Measurements from ENCODE around the gene ATP5F1D. TPM values are rescaled to one million over a fixed set of nuclear protein-coding genes. Genes with fewer than 3 reads are reported as not detected.

Gene ATP5F1D
- total RNA-seq, 1 donor from 2014 or later: 282 TPM

DNA sequence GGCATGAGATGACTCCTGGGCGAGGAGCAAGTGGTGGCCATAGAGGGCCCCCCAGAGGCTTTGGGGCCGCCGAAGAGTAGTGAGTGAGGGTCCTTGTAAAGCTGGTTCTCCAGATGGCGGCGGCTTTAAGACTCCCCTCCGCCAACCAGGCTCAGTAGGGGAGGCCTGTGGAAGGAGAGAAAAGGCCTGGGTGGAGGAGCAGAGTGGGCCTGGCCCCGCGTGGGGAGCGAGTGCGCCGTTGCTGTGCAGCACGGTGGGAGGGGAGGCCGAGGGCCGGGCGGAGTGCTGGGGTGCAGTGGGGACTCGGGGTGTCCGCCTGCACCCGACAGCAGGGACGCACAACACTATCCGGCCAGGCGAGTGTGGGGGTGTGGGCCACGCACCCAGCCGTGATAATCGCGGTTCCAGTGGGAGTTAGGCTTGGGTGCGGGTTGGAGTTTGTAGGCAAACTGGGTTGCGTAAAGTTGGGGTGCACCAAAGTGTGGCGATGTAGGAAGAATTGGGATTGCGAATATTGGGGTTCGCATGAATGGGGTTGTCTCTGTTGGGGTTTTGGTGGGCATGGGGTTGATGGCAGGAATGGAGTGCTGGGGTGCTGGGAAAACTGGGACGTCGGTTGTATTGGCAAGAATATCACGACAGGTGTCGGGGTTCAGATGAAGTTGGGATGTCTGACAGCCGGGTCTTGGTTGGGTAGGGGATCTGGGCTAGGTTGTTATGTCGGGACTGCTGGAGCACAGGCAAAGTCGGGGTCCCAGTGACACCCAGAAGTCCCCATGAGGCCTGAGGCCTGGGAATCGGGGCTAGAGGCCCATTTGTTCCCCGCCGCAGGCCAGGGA, 26.9 kb downstream of the ATP5F1D start:
- no peak for ATAC-seq
- DNase-seq (ENCODE audit: low spot score): peak; percentile 62

DNA sequence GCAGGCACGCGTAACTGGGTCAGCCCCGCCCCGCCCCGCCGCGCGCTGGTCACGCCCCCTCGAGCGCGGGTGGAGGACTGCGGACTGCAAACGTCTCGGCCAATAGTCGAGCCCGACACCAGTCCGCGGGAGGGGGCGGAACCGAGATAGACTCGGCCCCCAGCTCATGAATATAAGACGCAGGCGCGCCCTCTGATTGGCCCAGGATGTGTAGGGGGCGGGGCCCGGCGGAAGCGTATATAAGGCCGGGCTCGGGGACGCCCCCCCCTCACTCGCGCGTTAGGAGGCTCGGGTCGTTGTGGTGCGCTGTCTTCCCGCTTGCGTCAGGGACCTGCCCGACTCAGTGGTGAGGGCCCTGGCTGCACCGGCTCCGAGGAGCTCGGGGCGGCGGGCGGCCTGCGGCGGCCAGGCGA, 27.5 kb downstream of the ATP5F1D start, which contains the start of gene CIRBP:
TSS of gene CIRBP (plus strand) at position 268 of the 413 bp plus-strand sequence. CDS start 1,602 bp downstream, outside the sequence.
- peak; percentile 66 for ATAC-seq
- DNase-seq (ENCODE audit: low spot score): peak; percentile 100

DNA sequence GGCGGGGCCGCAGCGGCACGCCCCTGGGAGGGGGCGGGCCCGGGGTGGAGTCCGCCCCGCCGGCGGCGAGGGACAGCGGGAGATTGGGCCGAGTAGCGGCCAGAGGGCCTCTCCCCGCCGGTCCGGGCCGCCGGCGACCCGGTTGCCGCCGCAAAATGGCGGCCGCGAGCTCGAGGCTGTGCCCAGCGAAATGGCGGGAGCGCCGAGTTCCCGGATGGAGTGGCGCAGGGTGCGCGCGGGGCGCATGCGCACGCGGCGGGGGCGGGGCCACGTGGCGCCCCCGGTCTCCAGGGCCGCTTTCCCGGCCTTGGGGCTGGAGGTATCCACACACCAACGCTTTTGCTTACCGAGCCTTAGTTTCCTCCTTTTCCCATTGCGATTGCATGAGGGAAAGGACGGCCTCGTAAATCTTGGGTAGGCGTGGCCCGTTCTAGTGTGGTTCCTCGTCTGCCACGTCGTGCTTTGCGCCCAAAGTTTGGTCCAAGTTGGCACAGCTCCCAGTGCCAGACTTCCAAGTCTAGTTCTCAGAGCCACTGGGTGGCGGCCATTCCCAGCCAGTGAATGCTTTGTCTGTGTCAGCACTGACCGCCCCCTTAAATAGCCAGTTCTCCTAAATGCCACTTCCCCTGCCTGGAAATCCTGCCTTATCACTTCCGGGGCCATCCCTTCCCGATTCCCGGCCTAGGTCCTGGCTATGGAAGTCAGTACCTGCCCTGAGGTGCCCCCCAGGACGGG, 28.1 kb downstream of the ATP5F1D start:
- peak; percentile 89 for DNase-seq (ENCODE audit: low spot score)
- peak; percentile 21 for ATAC-seq

DNA sequence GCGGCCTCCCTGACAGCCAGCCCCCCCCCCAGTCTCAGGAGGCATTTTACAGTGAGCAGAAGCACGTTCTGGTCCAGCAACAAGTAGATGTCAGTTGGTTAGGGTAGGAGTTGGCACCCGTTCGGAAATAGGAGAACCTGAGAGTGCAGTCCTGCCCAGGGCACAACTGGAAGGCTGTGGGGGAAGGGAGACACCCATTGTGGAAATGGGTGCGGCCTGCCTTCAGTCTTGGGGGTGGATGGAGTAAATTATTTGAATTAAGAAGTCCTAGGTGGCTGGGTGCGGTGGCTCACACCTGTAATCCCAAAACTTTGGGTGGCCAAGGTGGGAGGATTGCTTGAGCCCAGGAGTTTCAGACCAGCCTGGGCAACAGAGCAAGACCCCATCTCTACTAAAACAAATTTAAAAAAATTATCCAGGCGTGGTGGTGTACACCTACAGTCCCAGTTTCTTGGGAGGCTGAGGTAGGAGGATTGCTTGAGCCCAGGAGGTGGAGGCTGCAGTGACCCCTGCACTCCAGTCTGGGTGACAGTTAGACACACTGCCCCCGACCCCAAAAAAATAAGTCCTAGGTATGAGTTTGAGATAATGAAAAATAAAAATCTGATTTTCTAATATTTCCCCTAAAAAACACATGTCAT, 28.8 kb downstream of the ATP5F1D start:
- DNase-seq (ENCODE audit: low spot score) (peak; percentile 56), ATAC-seq (no peak)

DNA sequence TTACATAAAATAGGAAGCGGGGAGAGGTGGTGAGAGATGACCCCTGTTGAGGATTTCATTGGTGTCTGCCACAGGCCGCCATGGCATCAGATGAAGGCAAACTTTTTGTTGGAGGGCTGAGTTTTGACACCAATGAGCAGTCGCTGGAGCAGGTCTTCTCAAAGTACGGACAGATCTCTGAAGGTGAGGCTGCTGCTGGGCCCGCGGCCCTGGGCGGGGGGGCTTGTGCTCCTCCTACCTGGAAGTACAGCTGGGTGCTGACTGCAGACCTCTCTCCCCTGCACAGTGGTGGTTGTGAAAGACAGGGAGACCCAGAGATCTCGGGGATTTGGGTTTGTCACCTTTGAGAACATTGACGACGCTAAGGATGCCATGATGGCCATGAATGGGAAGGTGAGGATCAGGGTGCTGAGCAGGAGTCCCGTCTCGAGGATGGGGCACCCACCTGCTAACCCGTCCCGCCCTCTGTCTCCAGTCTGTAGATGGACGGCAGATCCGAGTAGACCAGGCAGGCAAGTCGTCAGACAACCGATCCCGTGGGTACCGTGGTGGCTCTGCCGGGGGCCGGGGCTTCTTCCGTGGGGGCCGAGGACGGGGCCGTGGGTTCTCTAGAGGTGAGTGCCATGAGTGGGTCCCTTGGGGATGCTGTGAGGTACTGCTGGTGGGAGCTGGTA, 29.4 kb downstream of the ATP5F1D start:
- ATAC-seq (no peak), DNase-seq (ENCODE audit: low spot score) (no peak)

DNA sequence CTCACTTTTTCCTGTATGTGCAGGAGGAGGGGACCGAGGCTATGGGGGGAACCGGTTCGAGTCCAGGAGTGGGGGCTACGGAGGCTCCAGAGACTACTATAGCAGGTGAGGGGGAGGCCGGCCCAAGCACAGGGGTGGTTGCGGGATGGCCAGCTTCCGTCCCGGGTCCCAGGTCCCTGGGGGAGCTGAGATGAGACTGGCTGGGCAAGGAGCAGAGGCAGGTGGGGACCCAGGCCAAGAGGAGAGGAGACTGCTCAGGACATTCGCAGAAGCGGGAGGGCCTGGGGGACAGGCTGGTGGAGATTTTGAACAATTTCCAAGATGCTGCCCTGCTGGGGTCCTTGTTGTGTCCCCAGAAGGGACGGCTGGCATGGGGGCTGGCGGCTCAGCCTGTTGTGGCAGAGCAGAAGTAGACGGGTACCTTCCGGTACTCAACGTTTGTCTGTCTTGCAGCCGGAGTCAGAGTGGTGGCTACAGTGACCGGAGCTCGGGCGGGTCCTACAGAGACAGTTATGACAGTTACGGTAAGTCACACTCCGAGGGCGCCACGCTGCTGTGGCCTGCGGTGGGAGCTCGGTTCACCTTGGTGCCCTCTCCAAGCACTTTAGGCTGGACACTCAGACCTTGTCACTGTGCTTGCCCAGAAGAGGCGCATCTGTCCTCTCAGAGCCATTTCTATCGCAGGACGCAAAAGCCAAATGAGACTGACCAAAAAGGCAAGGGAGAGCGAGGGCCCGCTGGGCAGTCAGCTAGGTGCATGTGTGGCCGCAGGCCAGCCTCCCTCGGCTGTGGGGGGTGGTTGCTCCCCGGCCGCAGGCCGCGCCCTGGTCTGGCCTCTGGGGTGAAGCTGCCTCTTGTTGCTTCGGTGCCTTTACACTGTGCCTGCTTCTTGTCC, 30.2 kb downstream of the ATP5F1D start:
- ATAC-seq: no peak
- DNase-seq (ENCODE audit: low spot score): peak; percentile 65

DNA sequence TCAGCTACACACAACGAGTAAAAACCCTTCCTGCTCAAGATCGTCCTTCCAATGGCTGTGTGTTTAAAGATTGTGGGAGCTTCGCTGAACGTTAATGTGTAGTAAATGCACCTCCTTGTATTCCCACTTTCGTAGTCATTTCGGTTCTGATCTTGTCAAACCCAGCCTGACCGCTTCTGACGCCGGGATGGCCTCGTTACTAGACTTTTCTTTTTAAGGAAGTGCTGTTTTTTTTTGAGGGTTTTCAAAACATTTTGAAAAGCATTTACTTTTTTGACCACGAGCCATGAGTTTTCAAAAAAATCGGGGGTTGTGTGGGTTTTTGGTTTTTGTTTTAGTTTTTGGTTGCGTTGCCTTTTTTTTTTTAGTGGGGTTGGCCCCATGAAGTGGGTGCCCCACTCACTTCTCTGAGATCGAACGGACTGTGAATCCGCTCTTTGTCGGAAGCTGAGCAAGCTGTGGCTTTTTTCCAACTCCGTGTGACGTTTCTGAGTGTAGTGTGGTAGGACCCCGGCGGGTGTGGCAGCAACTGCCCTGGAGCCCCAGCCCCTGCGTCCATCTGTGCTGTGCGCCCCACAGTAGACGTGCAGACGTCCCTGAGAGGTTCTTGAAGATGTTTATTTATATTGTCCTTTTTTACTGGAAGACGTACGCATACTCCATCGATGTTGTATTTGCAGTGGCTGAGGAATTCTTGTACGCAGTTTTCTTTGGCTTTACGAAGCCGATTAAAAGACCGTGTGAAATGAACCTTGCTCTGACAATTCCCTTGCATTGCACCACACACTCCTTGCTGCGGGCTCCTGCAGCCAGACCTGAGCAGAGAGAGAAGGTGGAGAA, 31.1 kb downstream of the ATP5F1D start:
- no peak for ATAC-seq
- no peak for DNase-seq (ENCODE audit: low spot score)

DNA sequence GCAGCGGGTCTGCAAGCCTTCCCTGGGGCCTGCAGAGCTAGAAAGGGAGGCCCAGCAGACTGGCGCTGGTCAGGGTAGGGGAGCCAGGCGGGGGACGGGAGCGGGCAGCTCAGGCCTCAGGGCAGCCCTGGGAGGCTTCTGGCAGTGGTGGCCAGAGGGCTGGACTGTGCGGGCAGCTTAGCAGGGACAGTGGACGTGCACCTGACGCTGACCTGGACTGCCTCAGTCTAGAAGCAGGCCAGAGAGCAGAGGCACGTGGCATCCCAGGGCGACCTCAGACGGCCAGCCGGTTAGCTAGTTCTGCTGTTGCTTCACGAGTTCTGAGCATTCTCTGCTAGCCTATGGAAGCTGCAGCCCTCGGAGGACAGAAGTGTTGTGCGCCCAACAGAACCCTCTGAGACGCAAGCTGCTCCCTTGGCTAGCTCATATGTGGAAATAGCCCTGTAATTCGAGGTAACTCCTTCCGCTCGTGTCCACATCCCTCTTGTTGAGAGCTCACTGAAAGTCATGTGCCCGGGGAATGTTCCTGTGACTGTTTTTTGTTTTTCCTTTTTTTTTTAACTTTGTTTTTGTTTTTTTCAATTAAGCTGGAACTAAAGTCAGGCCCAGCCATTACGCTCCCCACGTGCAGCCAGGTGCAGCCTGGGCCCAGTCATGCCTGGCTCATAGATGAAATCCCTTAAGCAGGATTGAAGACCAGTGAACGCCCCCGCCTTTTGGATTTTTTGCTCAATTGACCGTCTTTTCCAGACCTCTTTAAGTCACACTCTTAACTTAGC, 31.9 kb downstream of the ATP5F1D start:
- peak; percentile 88 for DNase-seq (ENCODE audit: low spot score)

DNA sequence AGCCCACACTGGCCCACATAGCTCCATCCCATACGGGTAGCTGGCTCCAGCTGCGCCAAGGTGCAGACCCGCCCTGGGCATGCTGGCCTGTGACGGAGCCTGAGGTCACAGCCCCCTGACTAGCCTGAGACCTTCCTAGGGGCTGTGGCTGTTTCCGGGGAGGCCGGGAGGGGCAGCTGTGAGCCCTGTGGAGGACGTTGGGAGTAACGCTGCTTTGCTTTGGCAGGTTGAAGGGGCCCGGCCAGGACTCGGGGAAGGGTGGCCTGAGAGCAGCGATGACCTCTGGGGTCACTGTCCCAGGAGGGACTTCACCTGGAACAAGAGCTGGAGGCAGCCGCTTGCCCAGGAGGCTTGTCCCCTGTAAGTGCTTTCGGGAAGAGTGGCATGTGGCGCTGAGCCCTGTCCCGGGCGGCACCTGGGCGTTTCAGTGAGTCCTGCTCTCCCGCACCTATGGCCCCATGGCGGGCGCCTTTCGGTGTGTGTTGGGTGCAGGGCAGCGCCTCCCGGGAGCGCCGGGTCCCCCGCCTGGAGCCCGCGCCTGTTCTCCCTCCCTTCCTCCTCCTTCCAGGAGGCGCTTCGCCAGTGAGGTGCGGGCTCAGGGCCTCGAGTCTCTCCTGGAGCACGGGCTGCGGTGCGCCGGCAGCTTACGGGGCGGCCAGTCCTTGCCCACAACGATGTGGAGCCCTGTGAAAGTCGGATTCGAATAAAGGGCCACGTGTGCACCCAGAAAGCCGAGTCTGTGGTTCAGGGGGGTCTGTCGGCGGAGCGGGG, 32.7 kb downstream of the ATP5F1D start:
- DNase-seq (ENCODE audit: low spot score) (peak; percentile 59), ATAC-seq (no peak)

More for the DNA sequence above, 31.9 kb downstream of the ATP5F1D start:
- ATAC-seq: peak; percentile 16

DNA sequence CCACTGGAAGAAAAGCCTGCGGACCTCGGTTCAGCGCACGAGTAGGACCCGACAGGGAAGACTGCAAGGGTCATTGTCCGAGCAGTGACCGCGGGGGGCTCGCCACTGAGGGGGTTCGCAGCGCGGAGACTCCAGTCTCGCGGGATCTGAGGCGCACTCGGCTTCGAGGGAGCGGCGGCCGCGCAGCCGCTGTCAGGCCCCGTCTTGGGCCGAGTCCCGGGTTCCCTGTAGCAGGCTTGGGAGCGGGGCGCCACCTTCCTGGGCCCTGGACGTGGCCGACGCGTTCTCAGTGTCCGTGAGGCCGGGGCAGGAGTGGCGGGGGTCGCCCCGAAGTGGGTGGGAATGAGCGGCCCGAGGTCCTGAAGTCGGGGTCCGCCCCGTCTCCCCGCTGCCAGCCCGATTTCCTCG, 33.3 kb downstream of the ATP5F1D start:
- peak; percentile 3 for ATAC-seq

DNA sequence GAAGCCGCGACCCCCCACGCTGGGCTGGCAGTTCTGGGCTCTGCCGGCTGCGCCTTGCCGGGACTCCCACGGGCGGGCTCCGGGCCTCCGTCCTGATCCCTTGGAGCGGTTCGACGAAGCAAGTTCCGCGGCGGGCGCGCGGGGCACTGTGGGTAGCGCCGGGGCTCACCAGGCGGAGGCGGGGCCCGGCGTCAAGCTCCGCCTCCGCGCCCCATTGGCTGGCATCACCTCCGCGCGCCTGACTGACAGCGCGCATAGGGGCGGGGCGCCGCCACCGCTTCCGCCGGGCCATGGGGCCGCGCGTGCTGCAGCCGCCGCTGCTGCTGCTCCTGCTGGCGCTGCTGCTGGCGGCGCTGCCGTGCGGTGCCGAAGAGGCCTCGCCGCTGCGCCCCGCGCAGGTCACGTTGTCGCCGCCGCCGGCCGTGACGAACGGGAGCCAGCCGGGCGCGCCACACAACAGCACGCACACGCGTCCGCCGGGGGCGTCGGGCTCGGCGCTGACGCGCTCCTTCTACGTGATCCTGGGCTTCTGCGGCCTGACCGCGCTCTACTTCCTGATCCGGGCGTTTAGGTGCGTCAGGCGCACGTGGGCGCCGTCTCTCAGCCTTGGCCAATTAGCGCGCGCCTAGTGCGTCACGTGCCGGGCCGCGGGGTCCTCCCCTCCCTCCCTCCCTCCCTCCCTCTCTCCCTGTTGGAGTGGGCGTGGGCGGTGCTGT, 33.9 kb downstream of the ATP5F1D start, which contains the start of gene FAM174C:
TSS of gene FAM174C (plus strand) at position 271 of the 716 bp plus-strand sequence. CDS start at position 291, 20 bp downstream.
- DNase-seq (ENCODE audit: low spot score): peak; percentile 96
- ATAC-seq: peak; percentile 76

More for the DNA sequence above, 33.3 kb downstream of the ATP5F1D start:
- no peak for DNase-seq (ENCODE audit: low spot score)

DNA sequence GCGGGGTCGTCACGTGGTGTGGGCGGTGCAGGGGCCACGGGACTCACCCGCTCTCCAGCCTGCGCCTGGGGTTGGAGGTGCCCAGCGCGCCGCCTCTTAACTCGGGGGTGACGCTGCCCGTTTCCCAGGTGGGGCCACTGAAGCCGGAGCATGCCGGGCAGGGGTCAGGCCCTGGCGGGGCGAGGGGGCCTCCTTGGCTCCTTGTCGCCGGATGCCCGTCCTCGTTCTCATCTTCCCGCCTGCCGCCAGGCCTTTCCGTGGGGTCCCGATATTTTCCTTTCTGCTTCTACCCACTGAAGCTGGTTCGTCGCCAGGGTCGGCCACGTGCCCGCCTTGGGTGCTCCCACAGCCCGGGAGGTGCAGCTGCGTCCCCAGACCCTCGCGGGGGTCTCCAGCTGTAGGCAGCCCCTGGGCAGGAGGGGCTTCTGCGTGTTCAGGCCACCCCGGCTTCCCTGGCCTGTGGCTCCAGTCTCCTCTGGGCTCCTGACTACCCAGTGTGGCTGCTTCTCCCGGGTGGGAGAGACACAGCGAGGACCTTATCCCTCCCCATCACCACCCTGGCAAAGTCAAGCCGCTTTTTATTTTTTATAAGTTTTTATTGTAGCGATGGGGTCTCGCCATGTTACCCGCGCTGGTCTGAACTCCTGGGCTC, 34.6 kb downstream of the ATP5F1D start:
- DNase-seq (ENCODE audit: low spot score) (no peak), ATAC-seq (no peak)

DNA sequence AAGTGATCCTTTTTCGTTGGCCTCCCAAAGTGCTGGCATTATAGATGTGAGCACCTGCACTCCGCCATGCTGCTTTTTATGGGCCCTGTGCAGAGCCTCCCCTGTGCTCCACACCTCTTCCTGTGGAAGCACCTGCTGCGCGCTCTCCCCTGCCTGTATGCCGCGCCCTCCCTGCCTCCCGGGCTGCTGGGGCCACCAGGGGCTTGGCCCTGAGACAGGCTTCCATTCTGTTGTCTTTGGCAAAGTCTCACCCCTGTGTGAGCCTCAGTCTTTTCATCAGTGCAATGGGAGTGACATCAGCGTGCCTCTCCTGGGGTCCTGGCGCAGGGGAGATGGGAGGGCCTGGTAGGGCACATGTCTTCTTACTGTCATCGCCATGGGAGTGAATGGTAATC, 35.1 kb downstream of the ATP5F1D start:
- ATAC-seq (no peak), DNase-seq (ENCODE audit: low spot score) (no peak)

DNA sequence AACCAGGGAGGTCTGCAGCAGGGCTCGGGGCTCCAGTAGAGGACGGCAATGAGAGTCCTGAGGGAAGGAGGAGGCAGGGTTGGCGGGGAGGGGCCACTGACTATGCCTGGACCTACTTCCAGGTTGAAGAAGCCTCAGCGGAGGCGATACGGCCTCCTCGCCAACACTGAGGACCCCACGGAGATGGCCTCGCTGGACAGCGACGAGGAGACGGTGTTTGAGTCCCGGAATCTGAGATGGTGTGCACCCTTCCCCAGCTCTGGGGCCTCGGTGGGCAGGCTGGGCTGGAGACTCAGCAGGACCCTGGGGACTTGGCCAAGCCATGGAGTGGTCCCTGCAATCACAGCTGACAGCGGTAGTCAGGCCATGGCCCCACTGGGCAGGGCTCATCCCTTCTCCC, 35.5 kb downstream of the ATP5F1D start:
- DNase-seq (ENCODE audit: low spot score) (no peak), ATAC-seq (no peak)

DNA sequence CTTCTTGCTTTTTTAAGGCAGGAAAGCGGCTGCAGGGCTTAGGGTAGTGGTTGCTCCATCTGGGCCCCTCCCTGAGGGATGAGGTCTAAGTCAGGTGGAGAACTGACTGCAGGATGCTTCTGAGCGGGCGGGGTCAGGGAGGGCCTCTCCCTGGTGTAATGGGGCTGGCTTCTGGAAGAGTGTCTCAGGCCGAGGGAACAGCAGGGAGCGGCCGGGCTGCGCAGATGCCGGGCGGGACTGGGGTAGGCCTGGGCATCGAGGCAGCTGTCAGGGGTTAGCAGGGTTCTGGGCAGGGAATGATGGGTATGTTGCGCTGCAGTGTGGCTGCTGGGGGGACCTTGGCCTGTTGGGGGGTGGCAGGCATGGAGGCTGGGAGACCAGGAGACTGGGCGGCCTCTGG, 36.5 kb downstream of the ATP5F1D start:
- ATAC-seq (no peak), DNase-seq (ENCODE audit: low spot score) (no peak)

Data from left lobe of liver (tissue), 2 donors.